IMR-90 (cell line): ENCODE data around the gene KRTAP12-2. TPM values are rescaled to one million over a fixed set of nuclear protein-coding genes. Genes with fewer than 3 reads are reported as not detected.
A peak's percentile ranks its signal among the peaks of the same experiment; 100 is the strongest.

Source experiments
- ATAC-seq: fragments of 200-7000 bp; cut with Tn5 transposase; 2 replicates; pipeline ENCODE4 v1.9.1; 2020; ENCODE audit warnings: low read depth, mild to moderate bottlenecking, moderate library complexity
- BruUV-seq: library from RNA; stranded (reverse); fragments of 400-500 nt; replicated peaks from 2 replicates; lab custom pipeline; 2021; lab: Mats Ljungman, UMichigan
- CTCF ChIA-PET: fragments of 300-600 bp; formaldehyde crosslinking; extraction: SDS; loops from one replicate; lab custom pipeline; 2021; ENCODE audit warnings: antibody characterized with exemption; lab: Yijun Ruan, JAX
- POLR2A ChIA-PET: fragments of 300-600 bp; sonication (Branson Sonifier 250); formaldehyde crosslinking; loops from one replicate; lab custom pipeline; 2022; ENCODE audit warnings: antibody characterized with exemption; ENCODE audit not compliant: unreplicated experiment; lab: Charles Lee
- DNase-seq: peaks from one replicate; pipeline ENCODE4 v3.0.0; 2013
- H2AFZ ChIP-seq: replicated peaks from 2 replicates; pipeline ENCODE3; 2013; ENCODE audit warnings: low read length, mild to moderate bottlenecking; ENCODE audit not compliant: poor library complexity
- H2AK5ac ChIP-seq: 2 replicates; pipeline ENCODE4 v1.6.1; 2013; ENCODE audit warnings: low read depth, low read length, inconsistent platforms
- H2AK9ac ChIP-seq: replicated peaks from 2 replicates; pipeline ENCODE3; 2013; ENCODE audit warnings: mild to moderate bottlenecking, low read depth, low read length, moderate library complexity; ENCODE audit not compliant: poor library complexity
- H2BK120ac ChIP-seq: 2 replicates; pipeline ENCODE4 v1.6.1; 2013; ENCODE audit warnings: low read depth, low read length, inconsistent platforms
- H2BK15ac ChIP-seq: 3 replicates; pipeline ENCODE4 v1.6.1; 2013; ENCODE audit warnings: low read depth, low read length, inconsistent platforms
- H2BK20ac ChIP-seq: 2 replicates; pipeline ENCODE4 v1.6.1; 2013; ENCODE audit warnings: low read depth, mild to moderate bottlenecking, inconsistent platforms, low read length, moderate library complexity
- H2BK5ac ChIP-seq: 2 replicates; pipeline ENCODE4 v1.6.1; 2013; ENCODE audit warnings: mild to moderate bottlenecking, low read depth, low read length, inconsistent platforms; ENCODE audit not compliant: poor library complexity, severe bottlenecking
- H3K14ac ChIP-seq: replicated peaks from 2 replicates; pipeline ENCODE4 v1.6.1; 2013; ENCODE audit warnings: low read depth, low read length, inconsistent platforms
- H3K18ac ChIP-seq: 2 replicates; pipeline ENCODE4 v1.6.1; 2013; ENCODE audit warnings: low read depth, low read length, control low read depth
- H3K23ac ChIP-seq: 2 replicates; pipeline ENCODE4 v1.6.1; 2013; ENCODE audit warnings: low read depth, low read length, inconsistent platforms
- H3K27ac ChIP-seq: 2 replicates; pipeline ENCODE4 v1.5.1; 2013; ENCODE audit warnings: mild to moderate bottlenecking, control low read depth, low read length; ENCODE audit not compliant: insufficient read depth
- H3K27me3 ChIP-seq: 2 replicates; pipeline ENCODE4 v1.6.1; 2013; ENCODE audit warnings: low read length; ENCODE audit not compliant: control insufficient read depth, insufficient read depth
- H3K36me3 ChIP-seq: 2 replicates; pipeline ENCODE4 v1.6.1; 2013; ENCODE audit warnings: low read length, mixed read lengths; ENCODE audit not compliant: control insufficient read depth, insufficient read depth
- H3K4ac ChIP-seq: 2 replicates; pipeline ENCODE4 v1.6.1; 2013; ENCODE audit warnings: low read depth, low read length, inconsistent platforms
- H3K4me1 ChIP-seq: 2 replicates; pipeline ENCODE4 v1.6.1; 2013; ENCODE audit warnings: low read length, mixed read lengths; ENCODE audit not compliant: control insufficient read depth, insufficient read depth
- H3K4me2 ChIP-seq: 2 replicates; pipeline ENCODE4 v1.6.1; 2013; ENCODE audit warnings: low read depth, mild to moderate bottlenecking, control low read depth, low read length, moderate library complexity
- H3K4me3 ChIP-seq: 2 replicates; pipeline ENCODE4 v1.5.1; 2013; ENCODE audit warnings: low read depth, mild to moderate bottlenecking, control low read depth, low read length, moderate library complexity; ENCODE audit not compliant: insufficient read depth
- H3K56ac ChIP-seq: 2 replicates; pipeline ENCODE4 v1.6.1; 2013; ENCODE audit warnings: low read length, inconsistent platforms; ENCODE audit not compliant: insufficient read depth; ENCODE audit errors: extremely low read depth
- H3K79me1 ChIP-seq, 2 experiments: 2 replicates each; pipeline ENCODE4 v1.6.1; 2013; ENCODE audit warnings: low read length in 2 of 2, inconsistent platforms in 1 of 2, low read depth in 1 of 2
- H3K9ac ChIP-seq: 2 replicates; pipeline ENCODE4 v1.6.1; 2013; ENCODE audit warnings: low read depth, low read length, control low read depth
- H3K9me1 ChIP-seq: 2 replicates; pipeline ENCODE4 v1.6.1; 2013; ENCODE audit warnings: low read length, inconsistent platforms; ENCODE audit not compliant: insufficient read depth
- H3K9me3 ChIP-seq: 2 replicates; pipeline ENCODE4 v1.6.1; 2013; ENCODE audit warnings: low read length; ENCODE audit not compliant: control insufficient read depth, insufficient read depth
- H4K20me1 ChIP-seq: 2 replicates; pipeline ENCODE4 v1.6.1; 2013; ENCODE audit warnings: low read length, inconsistent platforms; ENCODE audit not compliant: insufficient read depth
- H4K5ac ChIP-seq: 2 replicates; pipeline ENCODE4 v1.6.1; 2013; ENCODE audit warnings: mild to moderate bottlenecking, low read depth, low read length, control low read depth
- H4K8ac ChIP-seq, 2 experiments: 2 replicates each; pipeline ENCODE4 v1.6.1; 2013; ENCODE audit warnings: low read depth in 2 of 2, low read length in 2 of 2, control low read depth in 1 of 2, inconsistent platforms in 1 of 2
- H4K91ac ChIP-seq: 2 replicates; pipeline ENCODE4 v1.6.1; 2013; ENCODE audit warnings: low read depth, low read length, inconsistent platforms; ENCODE audit not compliant: insufficient read depth
- BHLHE40 ChIP-seq: fragments of 150-350 bp; IDR thresholded peaks from 2 replicates; pipeline ENCODE4 v1.6.1; 2016; ENCODE audit warnings: mild to moderate bottlenecking, low read depth, low read length
- CEBPB ChIP-seq: IDR thresholded peaks from 2 replicates; pipeline ENCODE4 v1.6.1; 2012; ENCODE audit warnings: low read depth, low read length, improper control_type of control experiment
- CHD1 ChIP-seq: IDR thresholded peaks from 2 replicates; pipeline ENCODE4 v1.6.1; 2012; ENCODE audit warnings: low read depth, low read length, improper control_type of control experiment
- FOS ChIP-seq: fragments of 150-350 bp; IDR thresholded peaks from 2 replicates; pipeline ENCODE4 v1.6.1; 2016; ENCODE audit warnings: low read depth, low read length
- MXI1 ChIP-seq: IDR thresholded peaks from 2 replicates; pipeline ENCODE4 v1.6.1; 2012; ENCODE audit warnings: low read depth, mild to moderate bottlenecking, low read length, moderate library complexity, borderline replicate concordance
- NFE2L2 ChIP-seq: fragments of 150-350 bp; IDR thresholded peaks from 2 replicates; pipeline ENCODE4 v1.6.1; 2016; ENCODE audit warnings: low read depth, mild to moderate bottlenecking, low read length
- RAD21 ChIP-seq: IDR thresholded peaks from 2 replicates; pipeline ENCODE4 v1.6.1; 2012; ENCODE audit warnings: low read length, improper control_type of control experiment
- RCOR1 ChIP-seq: IDR thresholded peaks from 2 replicates; pipeline ENCODE4 v1.6.1; 2012; ENCODE audit warnings: mild to moderate bottlenecking, low read length, improper control_type of control experiment; ENCODE audit not compliant: insufficient replicate concordance
- SMC3 ChIP-seq: fragments of 150-350 bp; IDR thresholded peaks from 2 replicates; pipeline ENCODE4 v1.6.1; 2016; ENCODE audit warnings: low read depth, mild to moderate bottlenecking, antibody characterized with exemption, low read length, moderate library complexity
- WGBS, 2 experiments: methylation state at CpG; one replicate each; pipeline versions ENCODE4 v1.1.5 to v1.1.7; 2013; ENCODE audit warnings: missing lambda C conversion rate in 2 of 2; ENCODE audit not compliant: insufficient read length in 1 of 2; ENCODE audit errors: extremely low coverage in 2 of 2; 5-methylcytosine and 5-hydroxymethylcytosine counted together
- dilution Hi-C: fragments of 300-500 bp; cut with HindIII; formaldehyde crosslinking; loops from one replicate; pipeline ENCODE4 v1.14.3; 2018; ENCODE audit warnings: low sequenced_read_pairs; ENCODE audit not compliant: unreplicated experiment
- in situ Hi-C: fragments of 300-500 bp; cut with MboI; formaldehyde crosslinking; loops from 3 replicates; pipeline ENCODE4 v1.14.3; 2019; ENCODE audit warnings: low sequenced_read_pairs, inconsistent platforms, mixed read lengths
- intact Hi-C: fragments of 100-400 bp; cut with micrococcal nuclease; formaldehyde crosslinking; loops from 2 replicates; pipeline ENCODE4 v1.10.0; 2022
- polyA plus RNA-seq, 3 experiments: library from polyadenylated mRNA; depleted of rRNA; stranded (reverse); fragments of >200 nt; gene quantifications; 2 replicates each; pipeline ENCODE4 v1.2.3, GENCODE V29; 2012; ENCODE audit warnings: low replicate concordance in 1 of 3
- total RNA-seq: library from RNA; depleted of rRNA; stranded (reverse); fragments of >200 nt; gene quantifications from 2 replicates; pipeline ENCODE4 v1.2.3, GENCODE V29; 2012
- TF ChIP-seq, protein P1 (sequence below): fragments of 150-350 bp; IDR thresholded peaks from 2 replicates; pipeline ENCODE4 v1.6.1; 2016; ENCODE audit warnings: low read depth, mild to moderate bottlenecking, low read length, moderate library complexity, borderline replicate concordance

Gene KRTAP12-2
- total and polyA plus RNA-seq, 2 of the 4 experiments (the other 2 are of a cell fraction), result not detected

DNA sequence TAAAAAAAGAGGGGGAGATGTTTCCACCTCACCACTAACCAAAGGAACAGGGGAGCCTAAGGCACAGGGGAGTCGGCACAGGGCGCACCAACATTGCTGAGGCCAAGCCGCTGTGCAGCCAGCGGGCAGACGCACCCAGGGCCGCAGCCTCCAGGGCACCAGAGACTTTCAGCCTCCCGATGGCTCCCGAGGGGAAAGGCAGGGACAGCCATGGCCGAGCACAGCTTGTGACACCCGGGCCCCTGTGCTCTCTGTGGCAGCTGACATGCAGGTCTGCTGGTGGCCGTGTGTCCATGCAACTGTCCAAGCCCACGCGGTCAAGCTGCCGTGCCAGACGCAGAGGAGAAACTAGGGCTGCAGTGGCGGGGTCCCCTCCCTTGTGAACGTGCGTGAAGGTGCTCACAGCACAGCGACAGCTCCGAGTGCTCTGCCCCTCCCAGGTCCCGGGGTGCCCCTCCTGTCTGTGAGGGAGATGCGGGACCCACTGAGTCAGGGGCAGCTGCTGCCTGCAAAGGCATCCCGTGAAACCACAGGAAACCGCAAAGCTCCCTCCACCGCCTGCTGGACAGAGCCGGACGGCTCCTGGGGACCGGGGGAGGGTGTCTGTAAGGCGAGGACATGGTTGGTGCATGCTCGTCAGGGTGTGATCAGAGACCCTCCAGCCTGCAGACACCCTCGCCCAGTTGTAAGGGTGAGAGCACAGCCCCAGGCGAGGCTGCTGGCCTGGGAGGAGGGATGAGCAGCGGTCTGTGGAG lies 18.0 kb downstream of the KRTAP12-2 start:
- Histone ChIP-seq H4K8ac (no peak overlapping the region), H3K27ac (no peak overlapping the region), H3K9ac (no peak overlapping the region), H3K14ac (no peak overlapping the region), H3K79me1 (no peaks in the 10 kb centered on the region), H3K4me1 (no peaks in the 10 kb centered on the region), H3K23ac (no peak overlapping the region), H2BK20ac (no peak overlapping the region), H3K27me3 (no peaks in the 10 kb centered on the region; the same call in 1 of the 2 replicates), H2BK5ac (no peak overlapping the region), H3K56ac (no peak overlapping the region), H2AFZ (peak overlapping the region; percentile 14), H4K91ac (no peak overlapping the region), H4K5ac (no peak overlapping the region), H3K36me3 (no peaks in the 10 kb centered on the region), H3K4me2 (no peak overlapping the region), H3K9me3 (peaks cover 4% of the 10 kb centered on the region), H4K20me1 (no peaks in the 10 kb centered on the region), H3K4me3 (no peak overlapping the region), H2AK5ac (no peak overlapping the region), H3K9me1 (no peaks in the 10 kb centered on the region), H2BK120ac (no peak overlapping the region), H3K18ac (no peak overlapping the region), H2AK9ac (no peak overlapping the region), H2BK15ac (no peak overlapping the region), H3K4ac (no peak overlapping the region)
- no peak for DNase-seq
- WGBS, 2 experiments, result 64% methylated on average over 19 of the region's 33 CpGs; no CpG with 5 or more reads in 1 of the 2 experiments
- TF ChIP-seq MXI1, result no peak
- no peak for TF ChIP-seq CEBPB
- no peak for TF ChIP-seq CHD1
- TF ChIP-seq RAD21, result no peak
- no peak for TF ChIP-seq SMC3
- TF ChIP-seq NFE2L2, result no peak
- TF ChIP-seq, protein P1, sequence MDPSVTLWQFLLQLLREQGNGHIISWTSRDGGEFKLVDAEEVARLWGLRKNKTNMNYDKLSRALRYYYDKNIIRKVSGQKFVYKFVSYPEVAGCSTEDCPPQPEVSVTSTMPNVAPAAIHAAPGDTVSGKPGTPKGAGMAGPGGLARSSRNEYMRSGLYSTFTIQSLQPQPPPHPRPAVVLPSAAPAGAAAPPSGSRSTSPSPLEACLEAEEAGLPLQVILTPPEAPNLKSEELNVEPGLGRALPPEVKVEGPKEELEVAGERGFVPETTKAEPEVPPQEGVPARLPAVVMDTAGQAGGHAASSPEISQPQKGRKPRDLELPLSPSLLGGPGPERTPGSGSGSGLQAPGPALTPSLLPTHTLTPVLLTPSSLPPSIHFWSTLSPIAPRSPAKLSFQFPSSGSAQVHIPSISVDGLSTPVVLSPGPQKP, result no peak
- TF ChIP-seq BHLHE40, result no peak
- TF ChIP-seq RCOR1, result no peak
- TF ChIP-seq FOS, result no peak
- in situ Hi-C loops, result no loop called here
- intact Hi-C loops, result no loop called here
- no TSS peak for BruUV-seq
- ChIA-PET POLR2A (no interaction called here), CTCF (no interaction called here)
- dilution Hi-C loops, result no loop called here
- no peak for ATAC-seq
